Kidney (tissue), 14 donors: ENCODE results near the gene IZUMO1. TPM values are rescaled to one million over a fixed set of nuclear protein-coding genes. Genes with fewer than 3 reads are reported as not detected.

Experiments
- DNase-seq, 5 donors: peaks; one replicate each; pipeline ENCODE4 v3.0.0-alpha.2; 2013 to 2020
- FAIRE-seq: peaks from 2 replicates; lab custom pipeline; 2012; peaks lifted over from hg19 to GRCh38; lab: Jason Lieb, UNC
- H3K27ac ChIP-seq, 2 donors: one replicate each; pipeline ENCODE4 v1.7.0; 2013; ENCODE audit warnings: low read depth in 2 of 2, low read length in 2 of 2, inconsistent platforms in 1 of 2
- H3K27me3 ChIP-seq: one replicate; pipeline ENCODE4 v1.7.1; 2013; ENCODE audit warnings: low read length, inconsistent platforms; ENCODE audit not compliant: control insufficient read depth, insufficient read depth
- H3K36me3 ChIP-seq, 3 donors: one replicate each; pipeline versions ENCODE4 v1.7.0 to v1.7.1; 2013; ENCODE audit warnings: low read length in 3 of 3, control low read depth in 1 of 3, inconsistent platforms in 1 of 3; ENCODE audit not compliant: insufficient read depth in 3 of 3, control insufficient read depth in 2 of 3
- H3K4me1 ChIP-seq, 3 donors: one replicate each; pipeline versions ENCODE4 v1.7.0 to v1.7.1; 2013; ENCODE audit warnings: low read length in 3 of 3, inconsistent platforms in 1 of 3, low read depth in 1 of 3; ENCODE audit not compliant: control insufficient read depth in 2 of 3, insufficient read depth in 2 of 3
- H3K4me3 ChIP-seq, 3 donors: one replicate each; pipeline versions ENCODE4 v1.7.0 to v1.8.1; 2013; ENCODE audit warnings: low read length in 3 of 3, control low read depth in 1 of 3, inconsistent platforms in 1 of 3
- H3K9ac ChIP-seq, 3 donors: one replicate each; pipeline versions ENCODE4 v1.7.0 to v1.7.1; 2013; ENCODE audit warnings: low read length in 3 of 3, control low read depth in 1 of 3, inconsistent platforms in 1 of 3
- H3K9me3 ChIP-seq, 3 donors: one replicate each; pipeline versions ENCODE4 v1.7.0 to v1.7.1; 2013; ENCODE audit warnings: low read length in 3 of 3, control low read depth in 1 of 3, inconsistent platforms in 1 of 3; ENCODE audit not compliant: control insufficient read depth in 2 of 3, insufficient read depth in 1 of 3
- CTCF ChIP-seq: IDR thresholded peaks from 3 replicates; pipeline ENCODE4 v1.5.1; 2012; ENCODE audit warnings: mild to moderate bottlenecking, moderate library complexity, borderline replicate concordance; ENCODE audit not compliant: insufficient read depth; ENCODE audit errors: extremely low read depth
- intact Hi-C: fragments of 100-400 bp; cut with DNase I; formaldehyde crosslinking; loops from one replicate; pipeline ENCODE4 v1.11.1; 2022
- polyA plus RNA-seq: library from polyadenylated mRNA; stranded (reverse); fragments of 350-450 nt; fragmentation: Illumina TruSeq; extraction: RNeasy Lipid Tissue Mini Kit (QIAGEN cat#74804); gene quantifications from one replicate; pipeline ENCODE4 v1.2.3, GENCODE V29; 2014; ENCODE audit warnings: low read depth, low replicate concordance; ENCODE audit not compliant: insufficient read depth
- total RNA-seq: library from RNA; stranded (reverse); fragmentation: NEBNext Ultra II Directional; extraction: Animal tissue kit (Norgen Biotek cat#: 25700); gene quantifications from one replicate; pipeline ENCODE4 v1.2.1, GENCODE V29; 2021
- donor health status: control.
- donor health status: control.
- donor health status: control.
- donor health status: control.
- donor health status: control.
- donor health status: DM: yes; HTN: yes; CAD: no.
- donor health status: Normal renal cell carcinoma (clear cell type).

IZUMO1 gene
- total and polyA plus RNA-seq, 2 donors from 2014 or later = 0.79 TPM; not detected in 1

GRCh38 chr19:48752496-48753365 lies 6.0 kb upstream of the IZUMO1 start, which contains the start of gene FUT1:
Gene FUT1 (minus strand): TSS chr19:48752641. CDS start chr19:48751281, 1,360 bp downstream.
- H3K4me1 ChIP-seq = peaks cover 0 to 6% (median 5%) of the 10 kb centered on the region in 3 donors
- peak within 1 kb of the TSS; percentile 32 to 80 for H3K27ac ChIP-seq
- no peak for TF ChIP-seq CTCF
- H3K27me3 ChIP-seq = peaks cover 3% of the 10 kb centered on the region
- H3K4me3 ChIP-seq = peak within 1 kb of the TSS; percentile 52 to 62 (median 58)
- no peaks in the 10 kb centered on the region for H3K36me3 ChIP-seq
- H3K9ac ChIP-seq = peak within 1 kb of the TSS; percentile 18 to 55 (median 46)
- intact Hi-C loops = no loop called here
- peak; percentile 91 to 93 (median 92) for DNase-seq
- H3K9me3 ChIP-seq = no peaks in the 10 kb centered on the region
- FAIRE-seq = no peak

GRCh38 chr19:48751845-48752495 lies 5.3 kb upstream of the IZUMO1 start:
- DNase-seq (no peak), FAIRE-seq (no peak)
- H3K27me3 ChIP-seq = peaks cover 3% of the 10 kb centered on the region
- peak overlapping the region; percentile 12 to 80 for H3K27ac ChIP-seq
- no peaks in the 10 kb centered on the region for H3K9me3 ChIP-seq
- H3K36me3 ChIP-seq = no peaks in the 10 kb centered on the region
- H3K4me1 ChIP-seq = peaks cover 0 to 9% (median 5%) of the 10 kb centered on the region in 3 donors
- peak overlapping the region; percentile 18 to 55 (median 46) for H3K9ac ChIP-seq
- TF ChIP-seq CTCF = no peak
- peak overlapping the region; percentile 52 to 62 (median 58) for H3K4me3 ChIP-seq
- intact Hi-C loops = no loop called here

GRCh38 chr19:48750771-48751504 lies 4.2 kb upstream of the IZUMO1 start:
- no peak overlapping the region for H3K27ac ChIP-seq
- no peaks in the 10 kb centered on the region for H3K9me3 ChIP-seq
- no peak for TF ChIP-seq CTCF
- peaks cover 6% of the 10 kb centered on the region for H3K27me3 ChIP-seq
- peaks cover 0 to 9% (median 5%) of the 10 kb centered on the region in 3 donors for H3K4me1 ChIP-seq
- peak in 1 of 5 donors; percentile 45 for DNase-seq
- H3K36me3 ChIP-seq = no peaks in the 10 kb centered on the region
- no peak for FAIRE-seq
- no peak overlapping the region for H3K9ac ChIP-seq
- intact Hi-C loops = no loop called here
- H3K4me3 ChIP-seq = no peak overlapping the region
